HepG2 (cell line): ENCODE measurements around the gene RNF17. TPM values are rescaled to one million over a fixed set of nuclear protein-coding genes. Genes with fewer than 3 reads are reported as not detected.

Experiments used
- ATAC-seq: fragments of 200-7000 bp; cut with Tn5 transposase; 3 replicates; pipeline ENCODE4 v1.9.1; 2020; ENCODE audit warnings: mild to moderate bottlenecking, moderate library complexity
- BruUV-seq: library from RNA; stranded (reverse); fragments of 400-500 nt; replicated peaks from 2 replicates; lab custom pipeline; 2021; lab: Mats Ljungman, UMichigan
- CTCF ChIA-PET: fragments of 300-600 bp; formaldehyde crosslinking; extraction: SDS; loops from one replicate; lab custom pipeline; 2021; ENCODE audit warnings: low total read pairs, inconsistent platforms, low intra/inter-chr PET ratio; lab: Yijun Ruan, JAX
- POLR2A ChIA-PET: fragments of 350-600 bp; sonication (Branson Sonifier 250); formaldehyde crosslinking; loops from one replicate; lab custom pipeline; 2020; ENCODE audit warnings: antibody characterized with exemption, inconsistent platforms; lab: Yijun Ruan, JAX
- DNase-seq: peaks from one replicate; pipeline ENCODE4 v3.0.0-alpha.2; 2015; ENCODE audit warnings: low spot score
- FAIRE-seq: peaks from 3 replicates; lab custom pipeline; 2011; peaks lifted over from hg19 to GRCh38; lab: Jason Lieb, UNC
- H2AFZ ChIP-seq: one replicate; pipeline ENCODE4 v1.6.1; 2011; ENCODE audit warnings: low read length, inconsistent platforms
- H3K27ac ChIP-seq: fragments of 300-600 bp; 3 replicates; pipeline ENCODE4 v1.8.0; 2011; ENCODE audit warnings: mixed run types, mild to moderate bottlenecking, mixed read lengths, low read length, inconsistent platforms; ENCODE audit not compliant: insufficient read depth; ENCODE audit errors: extremely low read length
- H3K27me3 ChIP-seq, 2 experiments: fragments of 200-600 bp in 1 of 2; 2 replicates in 1 of 2; 3 replicates in 1 of 2; pipeline versions ENCODE4 v1.6.0 to v1.8.0; 2011; ENCODE audit warnings: low read length in 2 of 2, mild to moderate bottlenecking in 2 of 2, moderate library complexity in 2 of 2, inconsistent platforms in 1 of 2; ENCODE audit not compliant: insufficient read depth in 2 of 2, control insufficient read depth in 1 of 2
- H3K36me3 ChIP-seq, 2 experiments: fragments of 200-600 bp in 1 of 2; replicated peaks in 1 of 2; 2 replicates in 1 of 2; 3 replicates in 1 of 2; pipeline versions ENCODE4 v1.5.1 to v1.8.0; 2011; ENCODE audit warnings: low read length in 2 of 2, inconsistent platforms in 1 of 2; ENCODE audit not compliant: insufficient read depth in 2 of 2, control insufficient read depth in 1 of 2
- H3K4me1 ChIP-seq: 2 replicates; pipeline ENCODE4 v1.5.1; 2012; ENCODE audit warnings: low read length, inconsistent platforms; ENCODE audit not compliant: insufficient read depth
- H3K4me2 ChIP-seq: 2 replicates; pipeline ENCODE4 v1.6.0; 2011; ENCODE audit warnings: low read depth, low read length, inconsistent platforms
- H3K4me3 ChIP-seq, 3 experiments: fragments of 200-600 bp in 1 of 3; sonication (generic), shearing (Covaris generic) in 1 of 3; replicated peaks in 1 of 3; 2 replicates each; pipeline ENCODE4 v1.5.1; 2011 to 2016; ENCODE audit warnings: low read length in 3 of 3, inconsistent platforms in 2 of 3, low read depth in 2 of 3, mild to moderate bottlenecking in 2 of 3, control low read depth in 1 of 3, mixed read lengths in 1 of 3; ENCODE audit not compliant: insufficient read depth in 1 of 3
- H3K79me2 ChIP-seq: one replicate; pipeline ENCODE4 v1.6.1; 2011; ENCODE audit warnings: low read length, inconsistent platforms; ENCODE audit not compliant: insufficient read depth
- H3K9ac ChIP-seq: 2 replicates; pipeline ENCODE4 v1.6.0; 2011; ENCODE audit warnings: mild to moderate bottlenecking, low read depth, low read length, inconsistent platforms; ENCODE audit not compliant: insufficient read depth
- H3K9me3 ChIP-seq: 2 replicates; pipeline ENCODE4 v1.5.1; 2012; ENCODE audit warnings: mild to moderate bottlenecking, low read length
- H4K20me1 ChIP-seq: 2 replicates; pipeline ENCODE4 v1.6.0; 2011; ENCODE audit warnings: inconsistent platforms, mild to moderate bottlenecking, low read length, moderate library complexity; ENCODE audit not compliant: insufficient read depth
- CAMTA2 ChIP-seq: sonication (generic); formaldehyde crosslinking; IDR thresholded peaks from 2 replicates; pipeline ENCODE4 v1.4.0; 2020; ENCODE audit warnings: mild to moderate bottlenecking, missing genetic modification reagents, borderline replicate concordance
- FIP1L1 ChIP-seq: fragments of 200-400 bp; formaldehyde crosslinking; IDR thresholded peaks from 2 replicates; pipeline ENCODE4 v1.6.1; 2018; ENCODE audit warnings: low read depth, mild to moderate bottlenecking, low read length, moderate library complexity, borderline replicate concordance; ENCODE audit not compliant: insufficient read depth
- FOSL1 ChIP-seq: sonication (generic); formaldehyde crosslinking; IDR thresholded peaks from 2 replicates; pipeline ENCODE4 v1.9.0; 2021; ENCODE audit warnings: missing genetic modification reagents, borderline replicate concordance
- HOXA9 ChIP-seq: sonication (generic); formaldehyde crosslinking; IDR thresholded peaks from 2 replicates; pipeline ENCODE4 v1.8.1; 2022; ENCODE audit warnings: missing genetic modification reagents, mild to moderate bottlenecking, moderate library complexity, borderline replicate concordance
- KDM5A ChIP-seq: fragments of 200-600 bp; sonication (generic); IDR thresholded peaks from 2 replicates; pipeline ENCODE4 v1.7.0; 2018; ENCODE audit warnings: antibody characterized with exemption, mild to moderate bottlenecking, low read length, borderline replicate concordance
- KDM5B ChIP-seq: sonication (generic); formaldehyde crosslinking; IDR thresholded peaks from 2 replicates; pipeline ENCODE4 v1.4.0; 2020; ENCODE audit warnings: missing genetic modification reagents, mild to moderate bottlenecking, borderline replicate concordance
- PRDM4 ChIP-seq: sonication (generic); formaldehyde crosslinking; IDR thresholded peaks from 2 replicates; pipeline ENCODE4 v1.9.0; 2021; ENCODE audit warnings: missing genetic modification reagents, borderline replicate concordance
- STAG1 ChIP-seq: sonication (generic); formaldehyde crosslinking; IDR thresholded peaks from 2 replicates; pipeline ENCODE4 v1.4.0; 2020; ENCODE audit warnings: missing genetic modification reagents
- ZNF207 ChIP-seq: fragments of 450-650 bp; IDR thresholded peaks from 2 replicates; pipeline ENCODE4 v1.6.1; 2016; ENCODE audit warnings: antibody characterized with exemption, borderline replicate concordance
- ZNF24 ChIP-seq: fragments of 450-650 bp; IDR thresholded peaks from 2 replicates; pipeline ENCODE4 v1.6.1; 2017; ENCODE audit warnings: antibody characterized with exemption, mild to moderate bottlenecking
- ZNF33A ChIP-seq: sonication (generic); formaldehyde crosslinking; IDR thresholded peaks from 2 replicates; pipeline ENCODE4 v1.5.1; 2020; ENCODE audit warnings: missing genetic modification reagents, mild to moderate bottlenecking, moderate library complexity, borderline replicate concordance
- WGBS: methylation state at CpG from one replicate; pipeline ENCODE4 v1.1.6; 2017; ENCODE audit warnings: low lambda C conversion rate; 5-methylcytosine and 5-hydroxymethylcytosine counted together
- in situ Hi-C: cut with HindIII; loops from 2 replicates; pipeline ENCODE4 v1.10.0; 2017; ENCODE audit warnings: low pct_unique_long_range_greater_than_20kb; ENCODE audit not compliant: extremely low pct_ligation_motif_present
- intact Hi-C: fragments of 100-400 bp; cut with micrococcal nuclease; formaldehyde crosslinking; loops from one replicate; pipeline ENCODE4 v1.10.0; 2022; ENCODE audit not compliant: unreplicated experiment
- polyA plus RNA-seq, 8 experiments: library from polyadenylated mRNA; depleted of rRNA in 3 of 8; stranded (reverse) in 7 of 8; unstranded in 1 of 8; fragments of >200 nt; fragmentation: Illumina TruSeq in 4 of 8; extraction: Trizol in 4 of 8; gene quantifications; 2 replicates each; pipeline versions ENCODE4 v1.2.1 to v1.2.3, GENCODE V29; 2011 to 2016; ENCODE audit warnings: low read depth in 4 of 8, missing spikeins in 1 of 8, mixed read lengths in 1 of 8; ENCODE audit not compliant: insufficient read depth in 1 of 8
- total RNA-seq, 5 experiments: library from RNA; depleted of rRNA; stranded (reverse); fragments of >200 nt; fragmentation: Illumina TruSeq; extraction: Trizol; gene quantifications; 2 replicates each; pipeline ENCODE4 v1.2.3, GENCODE V29; 2016; ENCODE audit warnings: low read depth in 1 of 5
- TF ChIP-seq, protein P1 (sequence below): sonication (generic); formaldehyde crosslinking; IDR thresholded peaks from 2 replicates; pipeline ENCODE4 v1.9.0; 2021; ENCODE audit warnings: missing genetic modification reagents, mild to moderate bottlenecking, borderline replicate concordance
- TF ChIP-seq, protein P2 (sequence below): sonication (generic); formaldehyde crosslinking; IDR thresholded peaks from 2 replicates; pipeline ENCODE4 v1.5.0; 2020; ENCODE audit warnings: mild to moderate bottlenecking, missing genetic modification reagents

Gene RNF17
- total and polyA plus RNA-seq, 2 of the 13 experiments (the other 11 are each of a cell fraction or from before 2014, with no cell fraction given), result not detected

GRCh38 chr13:24897293-24897692 is 133.3 kb downstream of the RNF17 start:
- no peak overlapping the region for H3K27ac ChIP-seq
- intact Hi-C loops, result no loop called here
- in situ Hi-C loops, result no loop called here
- POLR2A ChIA-PET, result no interaction called here
- H3K79me2 ChIP-seq, result no peaks in the 10 kb centered on the region
- no peak for DNase-seq
- CTCF ChIA-PET, result no interaction called here
- 100% methylated on average over 1 of the region's 1 CpG for WGBS
- no peak overlapping the region for H2AFZ ChIP-seq
- H3K4me3 ChIP-seq, result no peak overlapping the region
- H3K9me3 ChIP-seq, result no peaks in the 10 kb centered on the region
- no peak for ATAC-seq
- BruUV-seq, result no TSS peak
- TF ChIP-seq, protein P1, sequence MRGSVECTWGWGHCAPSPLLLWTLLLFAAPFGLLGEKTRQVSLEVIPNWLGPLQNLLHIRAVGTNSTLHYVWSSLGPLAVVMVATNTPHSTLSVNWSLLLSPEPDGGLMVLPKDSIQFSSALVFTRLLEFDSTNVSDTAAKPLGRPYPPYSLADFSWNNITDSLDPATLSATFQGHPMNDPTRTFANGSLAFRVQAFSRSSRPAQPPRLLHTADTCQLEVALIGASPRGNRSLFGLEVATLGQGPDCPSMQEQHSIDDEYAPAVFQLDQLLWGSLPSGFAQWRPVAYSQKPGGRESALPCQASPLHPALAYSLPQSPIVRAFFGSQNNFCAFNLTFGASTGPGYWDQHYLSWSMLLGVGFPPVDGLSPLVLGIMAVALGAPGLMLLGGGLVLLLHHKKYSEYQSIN (CRISPR knock-in tag), result no peak
- TF ChIP-seq KDM5B (CRISPR knock-in tag), result no peak
- TF ChIP-seq ZNF33A (CRISPR knock-in tag), result no peak
- no peak for TF ChIP-seq STAG1
- H3K4me1 ChIP-seq, result no peaks in the 10 kb centered on the region
- H4K20me1 ChIP-seq, result no peaks in the 10 kb centered on the region
- no peak overlapping the region for H3K9ac ChIP-seq
- peaks cover 5 to 33% of the 10 kb centered on the region in 2 experiments; a peak in 3 of 5 replicates for H3K36me3 ChIP-seq
- no peak for FAIRE-seq
- no peak overlapping the region for H3K4me2 ChIP-seq
- H3K27me3 ChIP-seq, result no peaks in the 10 kb centered on the region

- CTCF ChIA-PET, result no interaction called here
- WGBS, result 98% methylated on average over 5 of the region's 5 CpGs
- in situ Hi-C loops, result no loop called here
- POLR2A ChIA-PET, result no interaction called here
- no peak overlapping the region for H3K9ac ChIP-seq
- FAIRE-seq, result no peak
- no peaks in the 10 kb centered on the region for H4K20me1 ChIP-seq
- H3K4me2 ChIP-seq, result no peak overlapping the region
- peaks cover 6 to 26% of the 10 kb centered on the region in 2 experiments; a peak in 4 of 5 replicates for H3K36me3 ChIP-seq
- no peak overlapping the region for H3K27ac ChIP-seq
- no peak overlapping the region for H3K4me3 ChIP-seq
- no TSS peak for BruUV-seq
- DNase-seq, result no peak
- no peak overlapping the region for H2AFZ ChIP-seq
- no peaks in the 10 kb centered on the region for H3K27me3 ChIP-seq
- intact Hi-C loops, result no loop called here
- H3K9me3 ChIP-seq, result no peaks in the 10 kb centered on the region
- H3K79me2 ChIP-seq, result no peaks in the 10 kb centered on the region
- H3K4me1 ChIP-seq, result no peaks in the 10 kb centered on the region
- ATAC-seq, result no peak
- TF ChIP-seq KDM5A (no peak), ZNF207 (no peak), FIP1L1 (no peak), PRDM4 (CRISPR knock-in tag) (no peak), FOSL1 (no peak), HOXA9 (no peak), ZNF24 (no peak), CAMTA2 (CRISPR knock-in tag) (no peak)
- TF ChIP-seq, protein P2, sequence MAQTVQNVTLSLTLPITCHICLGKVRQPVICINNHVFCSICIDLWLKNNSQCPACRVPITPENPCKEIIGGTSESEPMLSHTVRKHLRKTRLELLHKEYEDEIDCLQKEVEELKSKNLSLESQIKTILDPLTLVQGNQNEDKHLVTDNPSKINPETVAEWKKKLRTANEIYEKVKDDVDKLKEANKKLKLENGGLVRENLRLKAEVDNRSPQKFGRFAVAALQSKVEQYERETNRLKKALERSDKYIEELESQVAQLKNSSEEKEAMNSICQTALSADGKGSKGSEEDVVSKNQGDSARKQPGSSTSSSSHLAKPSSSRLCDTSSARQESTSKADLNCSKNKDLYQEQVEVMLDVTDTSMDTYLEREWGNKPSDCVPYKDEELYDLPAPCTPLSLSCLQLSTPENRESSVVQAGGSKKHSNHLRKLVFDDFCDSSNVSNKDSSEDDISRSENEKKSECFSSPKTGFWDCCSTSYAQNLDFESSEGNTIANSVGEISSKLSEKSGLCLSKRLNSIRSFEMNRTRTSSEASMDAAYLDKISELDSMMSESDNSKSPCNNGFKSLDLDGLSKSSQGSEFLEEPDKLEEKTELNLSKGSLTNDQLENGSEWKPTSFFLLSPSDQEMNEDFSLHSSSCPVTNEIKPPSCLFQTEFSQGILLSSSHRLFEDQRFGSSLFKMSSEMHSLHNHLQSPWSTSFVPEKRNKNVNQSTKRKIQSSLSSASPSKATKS (CRISPR knock-in tag), result no peak
Measured at GRCh38 chr13:24899601-24900000, 135.6 kb downstream of the RNF17 start.
